Fibroblast of lung (primary cell): ENCODE measurements around the gene DPPA2. TPM values are rescaled to one million over a fixed set of nuclear protein-coding genes. Genes with fewer than 3 reads are reported as not detected.

Source experiments
- DNase-seq, 2 donors: peaks; one replicate each; pipeline versions ENCODE4 v3.0.0 to v3.0.0-alpha.2; 2010; ENCODE audit warnings: low read depth in 2 of 2
- H2AFZ ChIP-seq: 2 replicates; pipeline ENCODE4 v1.5.1; 2012; ENCODE audit warnings: low read length, control low read depth, inconsistent platforms
- H3K27ac ChIP-seq: 2 replicates; pipeline ENCODE4 v1.5.1; 2011; ENCODE audit warnings: low read length, control low read depth; ENCODE audit not compliant: insufficient read depth
- H3K27me3 ChIP-seq: 2 replicates; pipeline ENCODE4 v1.5.1; 2011; ENCODE audit warnings: mild to moderate bottlenecking, low read length; ENCODE audit not compliant: control insufficient read depth, insufficient read depth
- H3K36me3 ChIP-seq: 2 replicates; pipeline ENCODE4 v1.5.1; 2011; ENCODE audit warnings: low read length; ENCODE audit not compliant: control insufficient read depth, insufficient read depth
- H3K4me1 ChIP-seq: 2 replicates; pipeline ENCODE4 v1.5.1; 2011; ENCODE audit warnings: low read length; ENCODE audit not compliant: control insufficient read depth, insufficient read depth; ENCODE audit errors: extremely low read depth
- H3K4me2 ChIP-seq: 2 replicates; pipeline ENCODE4 v1.5.1; 2011; ENCODE audit warnings: low read length, control low read depth; ENCODE audit not compliant: insufficient read depth; ENCODE audit errors: extremely low read depth
- H3K4me3 ChIP-seq, 4 experiments: fragments of 200-600 bp in 1 of 4; sonication (generic) in 1 of 4; replicated peaks in 1 of 4; 2 replicates each; pipeline ENCODE4 v1.5.1; 2011 to 2016; ENCODE audit warnings: low read length in 4 of 4, low read depth in 3 of 4, mild to moderate bottlenecking in 3 of 4, control low read depth in 2 of 4, inconsistent platforms in 1 of 4, mixed read lengths in 1 of 4; ENCODE audit not compliant: insufficient read depth in 1 of 4; ENCODE audit errors: control extremely low read depth in 1 of 4
- H3K79me2 ChIP-seq: 2 replicates; pipeline ENCODE4 v1.5.1; 2012; ENCODE audit warnings: mild to moderate bottlenecking, low read length, inconsistent platforms; ENCODE audit not compliant: control insufficient read depth, insufficient read depth
- H3K9ac ChIP-seq: 2 replicates; pipeline ENCODE4 v1.5.1; 2011; ENCODE audit warnings: mild to moderate bottlenecking, low read length, control low read depth; ENCODE audit not compliant: insufficient read depth
- H3K9me3 ChIP-seq: 2 replicates; pipeline ENCODE4 v1.5.1; 2012; ENCODE audit warnings: low read depth, low read length; ENCODE audit not compliant: control insufficient read depth, insufficient read depth
- H4K20me1 ChIP-seq: 2 replicates; pipeline ENCODE4 v1.5.1; 2011; ENCODE audit warnings: low read length; ENCODE audit not compliant: control insufficient read depth, insufficient read depth; ENCODE audit errors: extremely low read depth
- EZH2 ChIP-seq: IDR thresholded peaks from 2 replicates; pipeline ENCODE4 v1.5.1; 2012; ENCODE audit warnings: low read length, control low read depth, mild to moderate bottlenecking; ENCODE audit errors: missing control alignments
- polyA plus RNA-seq, 2 donors: library from polyadenylated mRNA; depleted of rRNA in 1 of 2; stranded (reverse) in 1 of 2; unstranded in 1 of 2; fragments of >200 nt; gene quantifications; 2 replicates each; pipeline ENCODE4 v1.2.1, GENCODE V29; 2011 to 2012; ENCODE audit warnings: missing spikeins in 1 of 2
- total RNA-seq: library from RNA; depleted of rRNA; stranded (reverse); fragments of >200 nt; gene quantifications from 2 replicates; pipeline ENCODE4 v1.2.1, GENCODE V29; 2014
- TF ChIP-seq, protein P1 (sequence below), 2 donors: IDR thresholded peaks in 1 of 2; conservative IDR thresholded peaks in 1 of 2; 1 replicate in 1 of 2; 2 replicates in 1 of 2; pipeline ENCODE4 v1.5.1; 2011 to 2012; ENCODE audit warnings: low read length in 2 of 2, control low read depth in 1 of 2, inconsistent platforms in 1 of 2, low read depth in 1 of 2, mild to moderate bottlenecking in 1 of 2

The DPPA2 gene
- total and polyA plus RNA-seq, 2 donors (not counting 1 experiment from before 2014, with no cell fraction given) = not detected

DNA sequence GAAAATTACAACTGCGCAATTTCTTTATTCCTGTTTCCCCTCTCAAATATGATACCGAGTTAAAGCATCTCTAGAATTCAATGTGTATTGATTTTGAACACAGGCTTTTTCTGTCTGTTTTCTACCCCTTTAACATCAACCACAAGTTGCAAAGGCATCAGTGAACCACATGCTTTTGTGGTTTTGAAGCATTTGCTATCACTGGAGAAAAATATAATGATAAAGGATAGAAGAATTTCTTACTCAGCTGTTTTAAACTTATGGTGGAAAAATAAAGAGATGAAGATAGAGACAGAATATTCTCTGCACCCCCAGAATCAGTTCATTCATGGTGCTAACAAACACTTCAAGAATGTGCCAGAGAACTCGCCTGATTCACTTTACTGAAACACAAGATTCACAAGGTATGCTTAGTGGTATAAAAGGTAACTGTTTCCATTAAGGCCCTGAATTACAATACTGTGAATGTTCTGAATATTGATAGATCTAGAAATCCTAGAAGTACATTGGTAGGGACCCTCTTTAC lies 30.5 kb upstream of the DPPA2 start:
- no peak overlapping the region for H2AFZ ChIP-seq
- no peaks in the 10 kb centered on the region for H3K9me3 ChIP-seq
- H3K4me2 ChIP-seq = no peak overlapping the region
- TF ChIP-seq, protein P1, sequence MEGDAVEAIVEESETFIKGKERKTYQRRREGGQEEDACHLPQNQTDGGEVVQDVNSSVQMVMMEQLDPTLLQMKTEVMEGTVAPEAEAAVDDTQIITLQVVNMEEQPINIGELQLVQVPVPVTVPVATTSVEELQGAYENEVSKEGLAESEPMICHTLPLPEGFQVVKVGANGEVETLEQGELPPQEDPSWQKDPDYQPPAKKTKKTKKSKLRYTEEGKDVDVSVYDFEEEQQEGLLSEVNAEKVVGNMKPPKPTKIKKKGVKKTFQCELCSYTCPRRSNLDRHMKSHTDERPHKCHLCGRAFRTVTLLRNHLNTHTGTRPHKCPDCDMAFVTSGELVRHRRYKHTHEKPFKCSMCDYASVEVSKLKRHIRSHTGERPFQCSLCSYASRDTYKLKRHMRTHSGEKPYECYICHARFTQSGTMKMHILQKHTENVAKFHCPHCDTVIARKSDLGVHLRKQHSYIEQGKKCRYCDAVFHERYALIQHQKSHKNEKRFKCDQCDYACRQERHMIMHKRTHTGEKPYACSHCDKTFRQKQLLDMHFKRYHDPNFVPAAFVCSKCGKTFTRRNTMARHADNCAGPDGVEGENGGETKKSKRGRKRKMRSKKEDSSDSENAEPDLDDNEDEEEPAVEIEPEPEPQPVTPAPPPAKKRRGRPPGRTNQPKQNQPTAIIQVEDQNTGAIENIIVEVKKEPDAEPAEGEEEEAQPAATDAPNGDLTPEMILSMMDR (conservative IDR thresholded peaks at IDR 0.05 in 1 of 2, IDR thresholded peaks at IDR 0.05 in 1 of 2; ENCODE audit: low read depth in 1 of 2, low read length in 2 of 2) = no peak
- no peak for TF ChIP-seq EZH2
- H3K27me3 ChIP-seq = no peaks in the 10 kb centered on the region
- H3K79me2 ChIP-seq = no peaks in the 10 kb centered on the region
- H3K27ac ChIP-seq = no peak overlapping the region
- H3K4me3 ChIP-seq = no peak overlapping the region
- no peaks in the 10 kb centered on the region for H3K4me1 ChIP-seq
- H4K20me1 ChIP-seq = no peaks in the 10 kb centered on the region
- H3K9ac ChIP-seq = no peak overlapping the region
- no peaks in the 10 kb centered on the region for H3K36me3 ChIP-seq
- DNase-seq = peak; percentile 22 to 74

DNA sequence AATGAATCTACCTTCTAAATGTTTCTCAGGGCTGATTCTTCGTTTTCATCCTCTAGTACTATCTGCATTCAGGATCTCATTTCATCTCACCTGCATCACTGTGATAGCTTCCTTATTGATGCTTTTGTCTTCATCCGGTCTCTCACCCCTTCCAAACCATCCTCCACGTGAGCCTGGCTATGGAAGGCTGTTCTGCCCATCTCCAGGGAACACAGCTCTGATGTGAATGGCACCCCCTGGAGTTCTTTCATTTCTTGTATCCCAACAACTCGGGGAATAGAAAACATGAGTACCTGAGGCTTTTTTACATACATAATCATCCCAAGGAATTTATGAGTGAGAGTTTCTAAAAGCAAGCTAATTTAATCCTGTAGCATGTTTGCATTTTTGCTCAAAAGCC lies 29.8 kb upstream of the DPPA2 start:
- Histone ChIP-seq H2AFZ (no peak overlapping the region), H3K9ac (no peak overlapping the region), H3K36me3 (no peaks in the 10 kb centered on the region), H3K79me2 (no peaks in the 10 kb centered on the region), H3K4me3 (no peak overlapping the region), H3K4me2 (no peak overlapping the region), H3K9me3 (no peaks in the 10 kb centered on the region), H3K27ac (no peak overlapping the region), H3K27me3 (no peaks in the 10 kb centered on the region), H3K4me1 (no peaks in the 10 kb centered on the region), H4K20me1 (no peaks in the 10 kb centered on the region)
- no peak for DNase-seq
- no peak for TF ChIP-seq EZH2
- TF ChIP-seq, protein P1 (conservative IDR thresholded peaks at IDR 0.05 in 1 of 2, IDR thresholded peaks at IDR 0.05 in 1 of 2; ENCODE audit: low read depth in 1 of 2, low read length in 2 of 2) = no peak

DNA sequence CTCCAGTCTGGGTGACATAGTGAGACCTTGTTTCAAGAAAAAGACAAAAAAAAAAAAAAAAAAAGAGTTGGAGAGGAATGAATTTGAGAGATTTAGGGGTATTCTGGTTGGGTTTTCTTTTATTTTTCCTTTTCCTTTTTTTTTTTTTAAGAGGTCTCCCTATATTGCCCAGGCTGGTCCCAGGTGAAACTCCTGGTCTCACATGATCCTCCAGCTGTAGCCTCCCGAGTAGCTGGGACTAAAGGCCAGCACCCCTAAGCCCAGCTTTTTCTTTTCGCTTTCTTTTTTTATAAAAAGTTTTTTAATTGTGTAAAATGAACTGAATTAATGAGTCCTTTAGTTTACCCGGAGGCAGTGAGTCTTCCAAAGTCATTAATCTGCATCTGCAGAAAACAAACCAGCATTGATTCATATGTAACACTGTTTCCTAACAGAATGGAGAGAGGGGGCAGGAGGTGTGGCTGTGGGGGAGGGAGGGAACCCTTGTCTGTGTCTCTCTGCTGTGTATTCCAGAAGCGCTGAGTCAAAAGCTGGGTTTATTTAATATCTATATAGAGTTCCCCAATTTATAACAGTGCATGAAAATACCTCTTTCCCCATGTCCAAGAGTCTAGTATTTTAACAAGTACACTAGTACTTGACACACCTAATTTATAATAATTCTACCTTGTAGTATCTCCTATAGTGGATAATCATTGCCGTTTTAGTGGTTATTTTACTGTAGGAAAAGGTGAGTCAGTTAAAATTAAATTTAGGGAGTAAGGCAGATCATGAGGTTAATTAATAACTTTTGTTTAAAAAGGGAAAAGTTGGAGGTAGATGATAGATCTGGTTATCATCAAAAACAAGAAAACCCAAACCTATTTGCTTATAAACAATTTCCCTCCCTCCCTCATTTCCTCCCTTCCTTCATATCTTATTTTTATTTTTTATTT lies 23.7 kb upstream of the DPPA2 start:
- H3K4me1 ChIP-seq = no peaks in the 10 kb centered on the region
- DNase-seq = no peak
- no peaks in the 10 kb centered on the region for H3K27me3 ChIP-seq
- H3K27ac ChIP-seq = no peak overlapping the region
- no peaks in the 10 kb centered on the region for H3K36me3 ChIP-seq
- no peak overlapping the region for H3K9ac ChIP-seq
- TF ChIP-seq, protein P1 (conservative IDR thresholded peaks at IDR 0.05 in 1 of 2, IDR thresholded peaks at IDR 0.05 in 1 of 2; ENCODE audit: low read depth in 1 of 2, low read length in 2 of 2) = no peak
- H3K4me3 ChIP-seq = no peak overlapping the region
- no peaks in the 10 kb centered on the region for H3K79me2 ChIP-seq
- H3K9me3 ChIP-seq = no peaks in the 10 kb centered on the region
- H3K4me2 ChIP-seq = no peak overlapping the region
- no peak overlapping the region for H2AFZ ChIP-seq
- no peaks in the 10 kb centered on the region for H4K20me1 ChIP-seq
